Effector CD4-positive, alpha-beta T cell (primary cell): Measurements from ENCODE around the gene NAB1.

Experiments used
- DNase-seq: peaks from one replicate; pipeline ENCODE4 v3.0.0-alpha.2; 2020

Gene NAB1

DNA sequence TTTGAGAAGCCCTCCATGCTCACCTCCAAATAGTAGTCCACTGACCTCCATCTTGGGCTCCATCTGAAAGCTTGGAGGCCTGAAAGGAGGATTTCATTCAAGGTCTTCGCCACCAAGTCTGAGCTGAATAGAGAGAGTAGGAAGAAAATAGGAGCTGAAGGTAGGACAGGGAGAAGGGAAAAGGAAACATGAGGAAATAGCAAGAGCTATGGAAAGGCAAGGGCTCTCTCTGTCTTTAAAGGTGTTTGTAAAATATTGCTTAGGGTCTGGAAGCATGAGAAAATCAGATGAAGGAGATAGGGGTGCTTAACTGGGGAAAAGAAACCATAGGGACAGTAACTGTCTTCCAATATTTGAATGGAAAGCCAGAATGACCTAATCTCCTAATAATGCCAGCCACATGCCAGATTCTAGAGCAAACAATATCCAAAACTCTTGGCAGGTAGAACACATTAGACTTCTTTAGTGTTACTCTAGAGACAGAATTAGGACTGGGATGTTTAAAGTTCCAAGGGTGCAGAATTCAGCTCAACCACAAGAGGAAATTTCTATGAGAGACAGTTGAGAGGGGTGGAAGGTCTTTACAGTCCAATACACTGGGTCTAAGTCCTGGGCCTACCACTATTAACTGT, 67.4 kb downstream of the NAB1 start:
- no peak for DNase-seq

DNA sequence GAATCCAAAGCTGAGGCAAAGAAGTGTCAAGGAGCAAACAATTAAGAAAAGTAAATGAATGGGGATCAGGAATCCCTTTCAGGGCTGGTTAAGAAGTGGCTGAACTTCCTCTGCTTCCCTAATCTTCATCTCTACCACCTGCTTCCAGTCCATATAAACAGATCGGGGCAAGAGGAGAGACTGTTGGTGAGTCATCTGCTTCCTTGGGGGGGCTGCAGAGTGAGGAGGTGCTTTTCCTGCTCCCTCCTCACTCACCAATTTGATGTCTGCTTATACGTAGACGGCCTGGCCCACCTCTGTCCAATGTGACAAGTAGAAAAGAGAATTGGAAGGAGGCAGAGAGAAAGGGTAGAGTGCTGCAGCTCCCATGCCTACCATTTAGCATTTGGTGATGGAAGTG, 68.4 kb downstream of the NAB1 start:
- no peak for DNase-seq

- no peak for DNase-seq
These were observed 69.1 kb downstream of the NAB1 start for GRCh38 chr2:190717764-190718651.

GRCh38 chr2:190718652-190719526, 70.0 kb downstream of the NAB1 start:
- DNase-seq: no peak

DNA sequence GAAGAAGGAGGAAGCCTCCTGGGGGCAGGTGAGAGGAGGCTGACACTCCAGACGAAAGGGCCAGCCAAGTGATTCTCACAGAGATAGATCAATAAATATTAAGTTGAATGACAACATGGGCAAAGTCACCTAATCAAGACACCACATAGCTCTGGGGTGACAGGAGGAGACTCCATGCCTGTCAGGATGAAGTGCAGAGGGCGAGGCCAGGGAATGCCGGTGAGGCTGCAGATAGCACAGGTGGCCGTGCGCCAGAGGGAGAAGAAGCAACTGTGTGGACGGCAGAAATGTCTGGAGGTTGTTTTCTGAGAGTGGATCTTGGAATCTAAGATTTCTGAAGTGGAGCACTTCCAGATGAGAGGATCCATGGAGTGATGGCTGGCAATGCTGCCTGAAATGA, 71.4 kb downstream of the NAB1 start:
- no peak for DNase-seq

DNA sequence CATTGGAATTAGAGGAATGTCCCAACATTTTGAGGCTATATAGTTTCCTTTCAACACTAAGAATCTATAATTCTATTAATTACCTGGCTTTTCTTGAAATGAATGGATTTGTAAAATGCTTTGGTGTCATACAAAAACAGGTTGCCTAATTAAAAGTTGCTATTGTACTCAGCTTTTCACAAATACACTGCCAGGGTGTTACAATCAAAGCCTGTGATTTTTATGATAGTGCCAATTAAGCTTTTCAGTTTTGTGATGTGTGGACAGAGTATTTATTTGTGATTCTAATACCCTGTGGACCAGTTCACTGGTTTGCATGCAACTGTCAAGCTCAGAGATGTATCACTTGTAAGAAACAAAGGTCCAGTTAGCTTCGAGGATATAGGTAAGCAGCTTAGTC, 71.8 kb downstream of the NAB1 start:
- DNase-seq: no peak

DNA sequence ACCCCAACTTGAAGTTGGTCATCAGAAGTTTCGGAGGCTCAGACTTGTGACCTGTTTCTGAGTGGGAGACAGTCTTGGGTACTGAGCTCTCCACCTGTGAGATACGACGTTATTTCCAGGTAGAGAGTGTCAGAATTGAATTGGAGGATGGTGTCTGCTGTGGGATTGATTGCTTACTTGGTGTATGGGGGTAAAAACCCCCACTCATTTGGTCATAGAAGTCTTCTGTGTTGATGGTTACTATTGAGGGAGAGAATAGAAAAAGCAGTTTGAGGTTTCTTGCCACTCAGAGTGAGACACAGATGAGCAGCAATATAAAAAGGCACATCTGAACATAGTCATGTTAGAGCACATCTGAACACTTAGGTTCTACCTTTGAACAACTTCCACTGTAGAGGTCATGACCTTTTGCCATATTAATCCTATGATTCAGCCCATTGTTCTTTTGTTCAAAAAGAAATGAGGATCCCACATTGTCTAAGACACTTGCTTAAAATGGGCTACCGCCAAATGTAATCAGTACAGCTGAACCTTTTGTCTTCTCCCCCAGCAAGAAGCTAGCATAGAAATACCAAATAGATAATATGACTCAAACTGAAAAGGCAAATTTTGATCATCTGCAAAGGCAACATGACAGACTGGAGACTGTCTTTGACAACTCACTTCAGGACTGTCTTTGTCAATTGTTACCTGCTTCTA, 73.3 kb downstream of the NAB1 start:
- no peak for DNase-seq

DNA sequence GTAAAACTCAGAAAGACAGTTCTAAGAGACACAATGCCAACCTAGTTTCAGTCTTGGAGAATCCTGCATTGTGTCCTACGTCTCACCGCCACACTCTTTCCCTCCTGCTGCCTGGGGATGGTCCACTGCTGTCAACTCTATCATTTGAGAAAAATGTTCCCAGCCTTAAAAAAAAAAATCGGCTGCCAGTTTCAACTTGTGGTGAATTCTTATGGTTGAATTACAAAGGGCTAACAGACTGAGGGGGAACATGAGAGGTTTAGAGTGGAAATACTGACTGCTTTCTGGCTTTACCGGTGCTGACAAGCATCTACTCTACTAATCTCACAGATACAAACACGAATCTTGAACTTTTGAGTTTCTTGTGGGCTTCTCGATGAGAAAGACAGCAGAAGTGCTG, 74.0 kb downstream of the NAB1 start:
- DNase-seq: no peak

DNA sequence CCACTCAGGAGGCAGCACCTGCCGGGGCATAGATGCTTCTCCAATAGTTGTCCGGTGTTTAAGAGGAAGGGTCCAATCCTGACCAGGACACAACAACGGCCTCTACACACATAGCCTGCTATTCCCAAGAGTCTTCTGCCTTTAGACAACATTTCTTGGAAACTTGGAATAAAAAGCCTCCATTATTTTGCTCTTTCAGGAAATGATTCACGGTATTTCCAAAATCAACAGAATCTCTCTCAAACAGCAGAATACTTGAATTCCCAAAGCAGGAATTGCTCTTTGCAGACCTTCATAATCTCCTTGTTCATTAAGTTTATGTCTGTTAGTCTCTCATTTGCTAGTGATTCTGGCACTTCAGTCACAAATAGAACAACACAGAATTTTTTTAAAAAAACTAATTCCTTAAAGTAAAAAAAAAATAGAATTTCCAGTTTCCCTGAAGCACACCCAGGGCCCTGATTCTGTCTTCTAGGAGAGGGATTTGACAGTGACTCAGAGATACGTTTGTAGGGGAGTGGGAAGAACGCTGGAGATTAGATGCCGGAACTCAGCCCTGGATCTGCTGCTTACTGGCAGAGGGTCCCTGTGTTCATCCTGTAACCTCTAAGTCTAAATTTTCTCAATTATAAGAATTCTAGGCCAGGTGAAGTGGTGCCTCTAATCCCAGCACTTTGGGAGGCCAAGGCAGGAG, 74.7 kb downstream of the NAB1 start:
- no peak for DNase-seq

DNA sequence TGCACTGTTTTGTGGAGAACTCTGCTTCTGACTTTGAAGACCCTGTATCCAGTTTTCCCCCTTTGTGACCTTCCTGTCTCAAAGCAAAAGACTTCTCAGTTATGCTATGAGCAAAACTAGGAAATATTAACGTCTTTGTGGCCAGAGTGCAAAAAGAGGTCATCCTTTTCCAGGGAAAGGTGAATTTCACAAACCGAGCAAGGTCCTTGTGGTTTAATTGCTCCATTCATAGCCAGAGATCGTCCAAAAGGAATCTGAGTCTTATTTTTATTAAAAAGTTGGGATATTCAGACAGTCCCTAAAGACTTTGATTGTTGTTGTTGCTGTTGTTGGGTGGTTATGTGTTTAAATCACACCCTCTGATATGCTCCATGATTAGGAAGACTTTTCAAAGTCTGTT, 77.4 kb downstream of the NAB1 start:
- no peak for DNase-seq

DNA sequence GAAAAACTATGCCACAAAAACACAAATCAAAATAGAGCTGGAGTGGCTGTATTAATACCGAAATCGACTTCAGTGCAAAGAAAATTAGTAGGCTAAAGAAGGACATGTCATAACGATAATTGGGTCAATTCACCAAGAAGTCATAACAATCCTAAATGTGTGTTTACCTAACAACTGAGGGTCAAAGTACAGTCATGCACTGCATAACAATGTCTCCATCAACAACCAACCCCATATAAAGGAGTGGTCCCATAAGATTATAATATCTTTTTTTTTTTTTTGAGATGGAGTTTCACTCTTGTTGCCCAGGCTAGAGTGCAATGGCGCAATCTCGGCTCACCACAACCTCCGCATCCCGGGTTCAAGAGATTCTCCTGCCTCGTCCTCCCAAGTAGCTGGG, 87.5 kb downstream of the NAB1 start:
- DNase-seq: no peak

- no peak for DNase-seq
These were observed 91.6 kb downstream of the NAB1 start for GRCh38 chr2:190740449-190740848.
